ENCODE data around the gene CD27.

The CD27 gene

GRCh38 chr12:6444704-6445688, at the start of gene CD27:
CD27 (plus strand) TSS chr12:6444955; CDS start chr12:6445096, 141 bp downstream.
- TF ChIP-seq CTCF (IDR thresholded peaks at IDR 0.05; ENCODE audit: control insufficient read depth, insufficient read depth, low read depth, low read length, missing control alignments), result no peak
- no peak within 1 kb of the TSS for H3K4me3 ChIP-seq (ENCODE audit: control insufficient read depth, low read depth, low read length)
- no peak for DNase-seq (ENCODE audit: low read depth)

DNA sequence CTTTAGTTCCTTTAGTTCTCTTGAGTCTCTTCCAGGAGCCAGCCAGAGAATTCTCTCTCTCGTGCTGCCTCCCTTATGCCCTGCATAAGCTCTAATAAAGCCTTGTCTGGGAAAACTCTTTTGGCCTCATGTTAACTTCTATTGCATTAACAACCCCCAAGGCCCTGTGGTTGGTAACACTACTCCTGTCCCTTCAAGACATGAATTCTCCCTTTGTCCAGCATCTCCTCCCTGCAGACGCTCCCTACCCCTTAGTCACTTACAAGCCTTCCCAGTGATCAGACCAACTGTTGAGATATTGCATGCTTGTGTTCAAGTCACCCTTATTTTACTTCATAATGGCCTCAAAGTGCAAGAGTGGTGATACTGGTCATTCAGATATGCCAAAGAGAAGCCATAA, 48.7 kb upstream of the CD27 start:
- no peak for DNase-seq (ENCODE audit: low read depth)
- no peak overlapping the region for H3K4me3 ChIP-seq (ENCODE audit: control insufficient read depth, low read depth, low read length)
- TF ChIP-seq CTCF (IDR thresholded peaks at IDR 0.05; ENCODE audit: control insufficient read depth, insufficient read depth, low read depth, low read length, missing control alignments), result no peak

DNA sequence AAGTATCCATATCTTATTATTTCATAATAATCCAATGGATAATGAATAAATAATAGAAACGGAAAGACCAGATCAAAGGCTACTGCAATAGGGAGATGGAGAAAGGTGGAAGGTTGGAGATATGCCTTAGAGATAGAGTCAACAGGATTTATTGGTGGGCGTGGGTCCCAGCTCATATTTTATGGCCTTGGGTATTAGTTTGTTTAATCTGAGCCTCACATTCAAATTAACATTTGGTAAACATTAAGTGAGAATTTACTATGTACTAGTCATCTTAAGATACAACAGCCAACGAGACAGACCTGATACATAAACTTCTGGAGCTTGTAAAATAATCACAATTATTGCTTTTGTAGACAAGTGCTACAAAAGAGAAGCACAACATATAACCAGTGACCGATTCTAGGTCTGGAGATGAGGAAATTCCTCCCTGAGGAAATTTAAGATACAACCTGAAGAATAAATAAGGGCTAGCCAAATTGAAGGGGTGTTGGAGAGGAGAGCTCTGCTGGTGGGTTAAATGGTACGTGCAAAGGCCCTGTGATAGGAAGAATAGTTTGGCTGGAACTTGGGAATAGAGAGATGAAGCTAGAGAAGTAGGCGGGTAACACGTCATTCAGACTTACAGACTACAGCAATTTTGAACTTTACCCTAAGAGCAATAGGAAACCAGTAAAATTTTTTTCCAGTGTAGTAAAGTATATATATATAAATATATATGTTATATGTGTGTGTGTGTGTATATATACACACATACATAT, 44.7 kb upstream of the CD27 start:
- no peak for TF ChIP-seq CTCF (IDR thresholded peaks at IDR 0.05; ENCODE audit: control insufficient read depth, insufficient read depth, low read depth, low read length, missing control alignments)
- no peak overlapping the region for H3K4me3 ChIP-seq (ENCODE audit: control insufficient read depth, low read depth, low read length)
- no peak for DNase-seq (ENCODE audit: low read depth)

DNA sequence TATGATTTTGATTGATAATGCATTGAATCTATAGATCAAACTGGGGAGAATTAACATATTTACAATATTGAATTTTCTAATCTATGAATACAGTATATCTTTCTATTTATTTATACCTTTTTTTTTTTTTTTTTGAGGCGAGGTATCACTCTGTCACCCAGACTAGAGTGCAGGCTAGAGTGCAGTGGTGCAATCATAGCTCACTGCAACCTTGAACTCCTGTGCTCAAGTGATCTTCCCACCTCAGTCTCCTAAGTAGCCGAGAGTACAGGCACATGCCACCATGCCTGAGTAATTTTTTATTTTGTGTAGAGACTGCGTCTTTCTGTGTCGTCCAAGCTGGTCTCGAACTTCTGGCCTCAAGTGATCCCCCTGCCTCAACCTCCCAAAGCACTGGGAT, 40.4 kb upstream of the CD27 start:
- no peak overlapping the region for H3K4me3 ChIP-seq (ENCODE audit: control insufficient read depth, low read depth, low read length)
- DNase-seq (ENCODE audit: low read depth), result no peak
- no peak for TF ChIP-seq CTCF (IDR thresholded peaks at IDR 0.05; ENCODE audit: control insufficient read depth, insufficient read depth, low read depth, low read length, missing control alignments)

- TF ChIP-seq CTCF (IDR thresholded peaks at IDR 0.05; ENCODE audit: control insufficient read depth, insufficient read depth, low read depth, low read length, missing control alignments), result no peak
- no peak for DNase-seq (ENCODE audit: low read depth)
Observed at GRCh38 chr12:6405963-6406362, 38.8 kb upstream of the CD27 start.

GRCh38 chr12:6407236-6407954, 37.4 kb upstream of the CD27 start:
- H3K4me3 ChIP-seq (ENCODE audit: control insufficient read depth, low read depth, low read length), result no peak overlapping the region
- no peak for TF ChIP-seq CTCF (IDR thresholded peaks at IDR 0.05; ENCODE audit: control insufficient read depth, insufficient read depth, low read depth, low read length, missing control alignments)
- no peak for DNase-seq (ENCODE audit: low read depth)

More at GRCh38 chr12:6405963-6406362, 38.8 kb upstream of the CD27 start:
- H3K4me3 ChIP-seq (ENCODE audit: control insufficient read depth, low read depth, low read length), result no peak overlapping the region
